ENCODE data around the gene DNER. TPM values are rescaled to one million over a fixed set of nuclear protein-coding genes. Genes with fewer than 3 reads are reported as not detected.

The DNER gene
- total RNA-seq, 1 experiment from 2014 or later, result 2.9 TPM

GRCh38 chr2:229543176-229543873 lies 171.0 kb downstream of the DNER start:
- Histone ChIP-seq H2AFZ (ENCODE audit: low read depth, low read length, poor library complexity, severe bottlenecking) (no peak overlapping the region), H3K9me3 (ENCODE audit: control insufficient read depth in 1 of 2, insufficient read depth in 1 of 2, low read depth in 1 of 2, low read length in 2 of 2) (no peaks in the 10 kb centered on the region), H3K4me3 (replicated peaks in 1 of 2; ENCODE audit: low read depth in 1 of 2, low read length in 2 of 2) (no peak overlapping the region), H3K9me2 (ENCODE audit: insufficient read depth) (no peaks in the 10 kb centered on the region), H3K27ac (ENCODE audit: low read depth, low read length) (no peak overlapping the region), H4K20me1 (ENCODE audit: insufficient read depth) (no peaks in the 10 kb centered on the region), H3K36me3 (ENCODE audit: control insufficient read depth in 1 of 2, insufficient read depth in 2 of 2, low read length in 2 of 2) (no peaks in the 10 kb centered on the region), H3K4me2 (ENCODE audit: low read length) (no peak overlapping the region), H3K27me3 (ENCODE audit: insufficient read depth, low read length) (no peaks in the 10 kb centered on the region), H3K79me2 (ENCODE audit: insufficient read depth, low read length) (no peaks in the 10 kb centered on the region), H3K4me1 (ENCODE audit: control insufficient read depth in 1 of 2, insufficient read depth in 2 of 2, low read length in 2 of 2) (no peaks in the 10 kb centered on the region), H3K9ac (ENCODE audit: low read length) (no peak overlapping the region)
- intact Hi-C loops (cut with micrococcal nuclease), result no loop called here
- no peak for ATAC-seq
- TF ChIP-seq MAX (IDR thresholded peaks at IDR 0.05), result no peak
- no peak for TF ChIP-seq EGR1 (IDR thresholded peaks at IDR 0.05; ENCODE audit: low read depth)
- no peak for TF ChIP-seq POLR2AphosphoS5 (IDR thresholded peaks at IDR 0.05; ENCODE audit: low read depth, low read length)
- TF ChIP-seq SRF (IDR thresholded peaks at IDR 0.05; ENCODE audit: low read depth), result no peak
- TF ChIP-seq REST (IDR thresholded peaks at IDR 0.05; ENCODE audit: low read depth), result no peak
- no peak for TF ChIP-seq JUND (IDR thresholded peaks at IDR 0.05)
- no peak for TF ChIP-seq CTCF (IDR thresholded peaks at IDR 0.05 in 2 of 3, conservative IDR thresholded peaks at IDR 0.05 in 1 of 3; ENCODE audit: borderline replicate concordance in 1 of 3, insufficient read depth in 1 of 3, low read depth in 2 of 3, low read length in 2 of 3)
- TF ChIP-seq EZH2 (IDR thresholded peaks at IDR 0.05), result no peak
- TF ChIP-seq TCF7L2 (IDR thresholded peaks at IDR 0.05; ENCODE audit: borderline replicate concordance, extremely low read depth, insufficient read depth, insufficient read length), result no peak
- TF ChIP-seq ATF3 (IDR thresholded peaks at IDR 0.05), result no peak
- no peak for TF ChIP-seq CEBPB (IDR thresholded peaks at IDR 0.05; ENCODE audit: low read depth)
- CTCF ChIA-PET, result no interaction called here
- RAD21 ChIA-PET (ENCODE audit: low non-redundant PET in 1 of 2, low total read pairs in 2 of 2, uncharacterized antibody in 2 of 2, unreplicated experiment in 2 of 2), result no interaction called here
- no peak for DNase-seq (ENCODE audit: low read depth, low spot score)
- no TSS peak for BruUV-seq (replicated peaks)
- POLR2A ChIA-PET, result no interaction called here

Data from HCT116 (cell line).